ENCODE data around the gene IGSF21.
"Not testable (repeated sequence)": the region's sequence is repeated elsewhere in the genome, so short reads cannot be mapped to it uniquely, and the experiment has no call there.

The IGSF21 gene

GRCh38 chr1:18411820-18412641, 304.4 kb downstream of the IGSF21 start:
- DNase-seq = no peak

GRCh38 chr1:18412882-18413353, 305.3 kb downstream of the IGSF21 start:
- no peak for DNase-seq

- no peak for DNase-seq
These were observed 306.1 kb downstream of the IGSF21 start for GRCh38 chr1:18413541-18414305.

- no peak for DNase-seq
These were observed 306.7 kb downstream of the IGSF21 start for GRCh38 chr1:18414321-18414720.

- no peak for DNase-seq
These were observed 307.4 kb downstream of the IGSF21 start for GRCh38 chr1:18414872-18415447.

- no peak for DNase-seq
These were observed 307.9 kb downstream of the IGSF21 start for GRCh38 chr1:18415448-18416027.

GRCh38 chr1:18416126-18416525, 308.5 kb downstream of the IGSF21 start:
- DNase-seq = not testable (repeated sequence)

GRCh38 chr1:18417316-18418269, 310.0 kb downstream of the IGSF21 start:
- DNase-seq = no peak

GRCh38 chr1:18419113-18419844, 311.7 kb downstream of the IGSF21 start:
- no peak for DNase-seq

GRCh38 chr1:18419845-18420184, 312.2 kb downstream of the IGSF21 start:
- DNase-seq = no peak

GRCh38 chr1:18422076-18422777, 314.6 kb downstream of the IGSF21 start:
- no peak for DNase-seq

- DNase-seq = no peak
These were observed 315.4 kb downstream of the IGSF21 start for GRCh38 chr1:18422954-18423353.

- no peak for DNase-seq
These were observed 319.0 kb downstream of the IGSF21 start for GRCh38 chr1:18426580-18426979.

All from hippocampal formation (tissue), 2 donors.